ENCODE measurements around the gene VPS13A.

Gene VPS13A

DNA sequence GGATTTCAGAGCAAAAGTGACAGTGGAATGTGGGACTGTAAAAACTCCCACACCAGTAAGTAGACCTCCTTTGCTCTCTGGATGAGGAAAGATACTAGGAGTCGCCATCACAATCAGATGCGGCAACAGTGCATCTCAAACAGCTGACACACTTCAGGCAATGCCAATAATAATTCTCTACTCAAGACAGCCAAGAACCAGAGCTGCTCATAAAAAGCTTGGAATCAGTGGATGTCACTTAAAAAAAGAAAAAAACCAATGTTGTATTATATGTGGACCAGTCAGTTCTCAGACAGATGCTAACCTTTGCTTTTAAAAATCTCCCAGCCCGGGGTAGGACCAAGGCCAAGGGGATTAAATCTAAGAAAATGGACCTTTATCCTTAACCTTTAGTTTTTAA lies 285.8 kb downstream of the VPS13A start:
- no peak for DNase-seq

DNA sequence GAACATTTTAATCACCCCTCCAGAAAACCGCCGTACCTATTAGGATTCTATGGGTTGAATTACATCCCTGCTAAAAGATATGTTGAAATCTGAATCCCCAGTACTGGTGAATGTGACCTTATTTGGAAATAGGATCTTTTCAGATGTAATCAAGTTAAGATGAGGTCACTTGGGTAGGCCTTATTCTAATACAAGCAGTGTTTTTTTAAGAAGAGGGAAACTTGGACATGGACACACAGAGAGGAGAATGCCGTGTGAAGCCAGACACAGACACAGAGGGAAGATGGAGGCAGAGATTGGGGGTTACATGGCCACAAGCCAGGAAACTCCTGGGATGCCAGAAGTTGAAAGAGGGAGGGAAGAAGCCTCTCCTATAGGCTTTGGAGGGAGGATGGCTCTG lies 287.3 kb downstream of the VPS13A start:
- DNase-seq = no peak

DNA sequence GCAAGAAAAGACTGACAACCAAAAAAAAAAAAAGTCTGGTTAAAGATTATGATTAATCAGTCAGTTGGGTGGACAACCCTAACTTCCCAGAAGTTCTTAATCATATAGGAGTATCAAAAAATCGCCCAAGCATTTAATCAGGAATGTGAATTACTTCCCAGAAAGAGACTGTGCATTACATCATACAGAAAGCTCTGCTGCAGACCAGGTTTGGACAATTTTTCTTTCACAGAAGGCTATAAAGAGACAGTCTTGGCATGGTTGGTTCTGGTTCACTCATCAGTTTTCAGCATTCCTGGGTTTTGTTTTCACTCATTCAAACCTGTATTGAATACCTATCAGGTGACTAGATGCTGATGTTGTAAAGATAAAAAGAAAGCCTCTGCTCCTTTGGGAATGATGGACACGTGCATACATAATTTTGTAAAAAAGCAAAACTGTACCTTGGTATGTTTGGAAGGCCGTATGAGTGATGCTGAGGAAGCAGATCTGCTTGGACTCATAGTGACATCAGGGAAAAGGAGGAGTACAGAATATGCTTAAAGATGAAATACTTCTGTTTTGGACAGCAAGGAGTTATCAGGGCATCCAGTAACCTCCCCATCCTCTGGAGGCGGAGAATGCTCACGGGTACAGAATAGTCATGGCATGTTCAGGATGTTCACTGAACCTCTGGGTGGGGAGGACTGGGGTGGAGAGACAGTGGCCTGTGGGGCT lies 292.3 kb downstream of the VPS13A start:
- DNase-seq = no peak
